Naive thymus-derived CD4-positive, alpha-beta T cell (primary cell): ENCODE measurements around the gene TNS2. TPM values are rescaled to one million over a fixed set of nuclear protein-coding genes. Genes with fewer than 3 reads are reported as not detected.

Experiments used
- ATAC-seq: fragments of 150-1000 bp; cut with Tn5 transposase; 2 replicates; pipeline ENCODE4 v1.10.0; 2021; ENCODE audit warnings: mild to moderate bottlenecking, moderate library complexity
- CTCF ChIA-PET: fragments of 350-600 bp; sonication (Branson Sonifier 250); formaldehyde crosslinking; loops from one replicate; lab custom pipeline; 2021; ENCODE audit warnings: antibody characterized with exemption; lab: Charles Lee
- POLR2A ChIA-PET: fragments of 350-600 bp; sonication (Branson Sonifier 250); formaldehyde crosslinking; loops from one replicate; lab custom pipeline; 2021; ENCODE audit warnings: antibody characterized with exemption, inconsistent platforms; lab: Charles Lee
- DNase-seq, 9 donors: peaks; one replicate each; pipeline versions ENCODE4 v3.0.0 to v3.0.0-alpha.2; 2020 to 2022; ENCODE audit warnings: mixed read lengths in 1 of 9
- H3K27ac ChIP-seq: one replicate; pipeline ENCODE4 v1.7.0; 2013; ENCODE audit warnings: mild to moderate bottlenecking, low read depth, low read length, moderate library complexity
- H3K27me3 ChIP-seq, 2 donors: one replicate each; pipeline ENCODE4 v1.7.0; 2013; ENCODE audit warnings: low read length in 2 of 2, mild to moderate bottlenecking in 2 of 2, moderate library complexity in 2 of 2; ENCODE audit not compliant: control insufficient read depth in 2 of 2, insufficient read depth in 2 of 2
- H3K36me3 ChIP-seq, 3 experiments: 1 replicate in 2 of 3; 2 replicates in 1 of 3; pipeline ENCODE4 v1.7.0; 2013; ENCODE audit warnings: low read length in 3 of 3, mild to moderate bottlenecking in 3 of 3, moderate library complexity in 1 of 3; ENCODE audit not compliant: insufficient read depth in 3 of 3, control insufficient read depth in 2 of 3
- H3K4me1 ChIP-seq, 2 donors: one replicate each; pipeline ENCODE4 v1.7.0; 2013; ENCODE audit warnings: low read length in 2 of 2, mild to moderate bottlenecking in 2 of 2, moderate library complexity in 1 of 2; ENCODE audit not compliant: control insufficient read depth in 2 of 2, insufficient read depth in 2 of 2
- H3K4me3 ChIP-seq: 2 replicates; pipeline ENCODE4 v1.7.0; 2013; ENCODE audit warnings: mild to moderate bottlenecking, low read length
- H3K9me3 ChIP-seq, 3 experiments: 1 replicate in 2 of 3; 2 replicates in 1 of 3; pipeline ENCODE4 v1.7.0; 2013; ENCODE audit warnings: low read length in 3 of 3; ENCODE audit not compliant: control insufficient read depth in 2 of 3
- H3K27ac Mint-ChIP-seq, 9 donors: one replicate each; pipeline ENCODE4 v1.8.0; 2020 to 2022; ENCODE audit warnings: mixed read lengths in 9 of 9, mild to moderate bottlenecking in 8 of 9, moderate library complexity in 5 of 9, inconsistent platforms in 2 of 9
- H3K27me3 Mint-ChIP-seq, 5 donors: one replicate each; pipeline ENCODE4 v1.8.0; 2021 to 2022; ENCODE audit warnings: mixed read lengths in 5 of 5, mild to moderate bottlenecking in 1 of 5
- H3K36me3 Mint-ChIP-seq, 5 donors: one replicate each; pipeline ENCODE4 v1.8.0; 2020 to 2022; ENCODE audit warnings: mixed read lengths in 5 of 5, mild to moderate bottlenecking in 3 of 5, inconsistent platforms in 1 of 5
- H3K4me1 Mint-ChIP-seq, 7 donors: one replicate each; pipeline ENCODE4 v1.8.0; 2020 to 2022; ENCODE audit warnings: mixed read lengths in 7 of 7, mild to moderate bottlenecking in 3 of 7, inconsistent platforms in 1 of 7
- H3K4me3 Mint-ChIP-seq, 10 donors: one replicate each; pipeline ENCODE4 v1.8.0; 2020 to 2022; ENCODE audit warnings: mild to moderate bottlenecking in 10 of 10, mixed read lengths in 10 of 10, moderate library complexity in 6 of 10, inconsistent platforms in 2 of 10
- H3K9me3 Mint-ChIP-seq, 11 donors: one replicate each; pipeline ENCODE4 v1.8.0; 2020 to 2022; ENCODE audit warnings: mixed read lengths in 11 of 11, mild to moderate bottlenecking in 4 of 11, inconsistent platforms in 1 of 11, moderate library complexity in 1 of 11
- intact Hi-C, 2 donors: fragments of 100-400 bp; cut with micrococcal nuclease; formaldehyde crosslinking; loops; one replicate each; pipeline ENCODE4 v1.15.1; 2023
- polyA plus RNA-seq, 2 donors: library from polyadenylated mRNA; unstranded; fragments of 300-500 nt; fragmentation: Illumina TruSeq; gene quantifications; one replicate each; pipeline ENCODE4 v1.2.3, GENCODE V29; 2021
- total RNA-seq, 6 experiments: library from RNA in 5 of 6; stranded (reverse) in 5 of 6; gene quantifications; 1 replicate in 5 of 6; 2 replicates in 1 of 6; pipeline ENCODE4 v1.2.3 and lab custom pipeline; 2021 to 2026

Gene TNS2
- total and polyA plus RNA-seq, 7 experiments from 2014 or later = 0.26 to 4.4 (median 2.3) TPM

GRCh38 chr12:53058674-53059433 is 9.0 kb downstream of the TNS2 start:
- Histone ChIP-seq H3K27me3 (no peaks in the 10 kb centered on the region), H3K9me3 (no peaks in the 10 kb centered on the region), H3K4me1 (peaks cover under 1 to 3% of the 10 kb centered on the region in 2 donors), H3K4me3 (no peak overlapping the region), H3K36me3 (peaks cover 0 to 5% (median 0%) of the 10 kb centered on the region in 3 experiments), H3K27ac (no peak overlapping the region)
- POLR2A ChIA-PET = no interaction called here
- H3K4me3 Mint-ChIP-seq = no peak overlapping the region
- DNase-seq (no peak), ATAC-seq (no peak)
- CTCF ChIA-PET = no interaction called here
- no peaks in the 10 kb centered on the region for H3K27me3 Mint-ChIP-seq
- H3K36me3 Mint-ChIP-seq = no peaks in the 10 kb centered on the region
- peaks cover 4 to 14% (median 5%) of the 10 kb centered on the region in 7 donors for H3K4me1 Mint-ChIP-seq
- H3K9me3 Mint-ChIP-seq = no peaks in the 10 kb centered on the region
- H3K27ac Mint-ChIP-seq = no peak overlapping the region
- intact Hi-C loops = loop anchor here in 1 of 2 donors (10.0 kb wide), 1 partner anchor 446 kb away; the partner anchor contains the start of genes NPFF and TARBP2

DNA sequence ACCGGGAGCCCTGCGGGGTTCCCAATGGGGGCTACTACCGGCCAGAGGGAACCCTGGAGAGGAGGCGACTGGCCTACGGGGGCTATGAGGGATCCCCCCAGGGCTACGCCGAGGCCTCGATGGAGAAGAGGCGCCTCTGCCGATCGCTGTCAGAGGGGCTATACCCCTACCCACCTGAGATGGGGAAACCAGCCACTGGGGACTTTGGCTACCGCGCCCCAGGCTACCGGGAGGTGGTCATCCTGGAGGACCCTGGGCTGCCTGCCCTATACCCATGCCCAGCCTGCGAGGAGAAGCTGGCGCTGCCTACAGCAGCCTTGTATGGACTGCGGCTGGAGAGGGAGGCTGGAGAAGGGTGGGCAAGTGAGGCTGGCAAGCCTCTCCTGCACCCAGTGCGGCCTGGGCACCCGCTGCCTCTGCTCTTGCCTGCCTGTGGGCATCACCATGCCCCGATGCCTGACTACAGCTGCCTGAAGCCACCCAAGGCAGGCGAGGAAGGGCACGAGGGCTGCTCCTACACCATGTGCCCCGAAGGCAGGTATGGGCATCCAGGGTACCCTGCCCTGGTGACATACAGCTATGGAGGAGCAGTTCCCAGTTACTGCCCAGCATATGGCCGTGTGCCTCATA is 9.7 kb downstream of the TNS2 start:
- Histone ChIP-seq H3K27ac (no peak overlapping the region), H3K27me3 (no peaks in the 10 kb centered on the region), H3K36me3 (peaks cover 0 to 12% (median 0%) of the 10 kb centered on the region in 3 experiments), H3K4me3 (no peak overlapping the region), H3K4me1 (peaks cover 0 to 2% of the 10 kb centered on the region in 2 donors), H3K9me3 (no peaks in the 10 kb centered on the region)
- Mint-ChIP-seq H3K9me3 (no peaks in the 10 kb centered on the region), H3K4me3 (no peak overlapping the region), H3K27me3 (no peaks in the 10 kb centered on the region), H3K4me1 (peaks cover 0 to 10% (median 0%) of the 10 kb centered on the region in 7 donors), H3K36me3 (peaks cover 0 to under 1% (median 0%) of the 10 kb centered on the region in 5 donors), H3K27ac (peak overlapping the region in 1 of 9 donors; percentile 6)
- CTCF ChIA-PET = no interaction called here
- ATAC-seq = no peak
- intact Hi-C loops = loop anchor here in 1 of 2 donors (10.0 kb wide), 1 partner anchor 445 kb away; the partner anchor contains the start of genes NPFF and TARBP2
- POLR2A ChIA-PET = interaction anchor here (1.1 kb wide), 1 partner anchor 14 kb away, joined by 3 read pairs; no protein-coding TSS in a partner anchor
- DNase-seq = no peak

DNA sequence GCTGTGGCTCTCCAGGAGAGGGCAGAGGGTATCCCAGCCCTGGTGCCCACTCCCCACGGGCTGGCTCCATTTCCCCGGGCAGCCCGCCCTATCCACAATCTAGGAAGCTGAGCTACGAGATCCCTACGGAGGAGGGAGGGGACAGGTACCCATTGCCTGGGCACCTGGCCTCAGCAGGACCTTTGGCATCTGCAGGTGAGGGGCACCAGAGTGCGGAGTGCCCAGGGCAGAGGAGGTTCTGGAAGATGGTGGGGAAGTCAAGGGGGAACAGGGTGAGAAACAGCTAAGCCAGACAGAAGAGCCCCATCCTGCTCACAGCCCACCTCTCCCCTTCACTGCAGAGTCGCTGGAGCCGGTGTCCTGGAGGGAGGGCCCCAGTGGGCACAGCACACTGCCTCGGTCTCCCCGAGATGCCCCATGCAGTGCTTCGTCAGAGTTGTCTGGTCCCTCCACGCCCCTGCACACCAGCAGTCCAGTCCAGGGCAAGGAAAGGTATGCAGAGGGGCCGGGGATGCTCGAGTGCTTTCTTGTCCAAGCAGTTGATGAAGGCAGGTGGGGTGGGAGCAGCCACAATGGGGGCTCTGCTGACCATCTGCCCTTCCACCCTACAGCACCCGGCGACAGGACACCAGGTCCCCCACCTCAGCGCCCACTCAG is 10.3 kb downstream of the TNS2 start:
- no peak for DNase-seq
- peaks cover 0 to 19% (median 0%) of the 10 kb centered on the region in 3 experiments for H3K36me3 ChIP-seq
- intact Hi-C loops = no loop called here
- H3K4me3 Mint-ChIP-seq = no peak overlapping the region
- peaks cover 0 to 2% of the 10 kb centered on the region in 2 donors for H3K4me1 ChIP-seq
- H3K4me1 Mint-ChIP-seq = peaks cover 0 to 10% (median 0%) of the 10 kb centered on the region in 7 donors
- ChIA-PET POLR2A (interaction anchor here (1.1 kb wide), 1 partner anchor 13 kb away, joined by 3 read pairs; no protein-coding TSS in a partner anchor), CTCF (interaction anchor here (1.5 kb wide), 1 partner anchor 43 kb away, joined by 4 read pairs; the partner anchor contains the start of gene SOAT2)
- H3K27me3 ChIP-seq = no peaks in the 10 kb centered on the region
- no peaks in the 10 kb centered on the region for H3K9me3 ChIP-seq
- no peaks in the 10 kb centered on the region for H3K27me3 Mint-ChIP-seq
- H3K27ac Mint-ChIP-seq = peak overlapping the region in 1 of 9 donors; percentile 6
- H3K4me3 ChIP-seq = no peak overlapping the region
- no peak for ATAC-seq
- H3K27ac ChIP-seq = no peak overlapping the region
- peaks cover 0 to 7% (median 2%) of the 10 kb centered on the region in 5 donors for H3K36me3 Mint-ChIP-seq
- H3K9me3 Mint-ChIP-seq = no peaks in the 10 kb centered on the region

DNA sequence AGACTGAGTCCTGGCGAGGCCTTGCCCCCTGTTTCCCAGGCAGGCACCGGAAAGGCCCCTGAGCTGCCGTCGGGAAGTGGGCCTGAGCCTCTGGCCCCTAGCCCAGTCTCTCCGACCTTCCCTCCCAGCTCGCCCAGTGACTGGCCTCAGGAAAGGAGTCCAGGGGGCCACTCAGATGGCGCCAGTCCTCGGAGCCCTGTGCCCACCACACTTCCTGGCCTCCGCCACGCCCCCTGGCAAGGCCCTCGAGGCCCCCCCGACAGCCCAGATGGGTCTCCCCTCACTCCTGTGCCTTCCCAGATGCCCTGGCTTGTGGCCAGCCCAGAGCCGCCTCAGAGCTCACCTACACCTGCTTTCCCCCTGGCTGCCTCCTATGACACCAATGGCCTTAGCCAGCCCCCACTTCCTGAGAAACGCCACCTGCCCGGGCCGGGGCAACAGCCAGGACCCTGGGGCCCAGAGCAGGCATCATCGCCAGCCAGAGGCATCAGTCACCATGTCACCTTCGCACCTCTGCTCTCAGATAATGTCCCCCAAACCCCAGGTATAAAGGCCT is 10.9 kb downstream of the TNS2 start:
- Mint-ChIP-seq H3K4me3 (no peak overlapping the region), H3K36me3 (peaks cover 0 to 8% (median 3%) of the 10 kb centered on the region in 5 donors), H3K27ac (no peak overlapping the region), H3K27me3 (no peaks in the 10 kb centered on the region), H3K9me3 (no peaks in the 10 kb centered on the region), H3K4me1 (peaks cover 0 to 7% (median under 1%) of the 10 kb centered on the region in 7 donors)
- no peaks in the 10 kb centered on the region for H3K4me1 ChIP-seq
- H3K36me3 ChIP-seq = peaks cover 0 to 25% (median 4%) of the 10 kb centered on the region in 3 experiments
- ATAC-seq = no peak
- DNase-seq = no peak
- H3K27me3 ChIP-seq = no peaks in the 10 kb centered on the region
- intact Hi-C loops = no loop called here
- H3K9me3 ChIP-seq = no peaks in the 10 kb centered on the region
- ChIA-PET CTCF (interaction anchor here (1.2 to 1.5 kb wide), 2 partner anchors 9 to 42 kb away, joined by 3 to 4 read pairs; partner anchors contain the start of gene SOAT2), POLR2A (interaction anchor here (1.1 to 1.3 kb wide), 2 partner anchors 13 to 18 kb away, joined by 3 to 6 read pairs; partner anchors contain the start of gene SPRYD3)
- H3K4me3 ChIP-seq = no peak overlapping the region
- no peak overlapping the region for H3K27ac ChIP-seq

DNA sequence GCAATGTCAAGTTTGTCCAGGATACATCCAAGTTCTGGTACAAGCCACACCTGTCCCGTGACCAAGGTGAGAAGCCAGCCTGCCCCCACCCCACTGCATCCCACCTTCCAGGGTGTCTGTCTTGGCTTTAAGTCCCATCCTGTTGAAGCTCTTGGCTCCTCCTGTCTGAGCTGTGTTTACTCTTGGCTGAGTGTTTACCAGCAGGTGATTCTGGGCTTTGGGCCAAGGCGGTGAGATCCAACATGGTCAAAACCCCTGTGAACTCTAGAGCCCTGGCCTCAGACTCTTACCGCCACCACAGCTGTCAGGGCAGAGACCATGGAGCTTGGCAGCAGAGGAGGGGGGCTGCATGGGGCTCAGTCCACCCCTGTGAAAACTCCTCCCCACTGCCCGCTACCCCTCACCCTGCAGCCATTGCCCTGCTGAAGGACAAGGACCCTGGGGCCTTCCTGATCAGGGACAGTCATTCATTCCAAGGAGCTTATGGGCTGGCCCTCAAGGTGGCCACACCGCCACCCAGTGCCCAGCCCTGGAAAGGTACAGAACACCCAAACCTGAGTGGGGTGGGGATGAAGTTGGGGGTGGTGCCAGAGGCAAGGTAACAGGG is 11.6 kb downstream of the TNS2 start:
- H3K4me3 Mint-ChIP-seq = no peak overlapping the region
- DNase-seq (no peak), ATAC-seq (no peak)
- Histone ChIP-seq H3K27ac (no peak overlapping the region), H3K36me3 (peaks cover 0 to 32% (median 4%) of the 10 kb centered on the region in 3 experiments), H3K4me1 (peaks cover 0 to 3% of the 10 kb centered on the region in 2 donors), H3K27me3 (no peaks in the 10 kb centered on the region), H3K9me3 (no peaks in the 10 kb centered on the region), H3K4me3 (no peak overlapping the region)
- H3K9me3 Mint-ChIP-seq = no peaks in the 10 kb centered on the region
- H3K4me1 Mint-ChIP-seq = peaks cover 0 to 8% (median 5%) of the 10 kb centered on the region in 7 donors
- peak overlapping the region in 1 of 9 donors; percentile 43 for H3K27ac Mint-ChIP-seq
- ChIA-PET CTCF (interaction anchor here (0.6 to 1.5 kb wide), 4 partner anchors 10 to 175 kb away, joined by 3 to 4 read pairs (median 3); partner anchors contain the start of gene SOAT2), POLR2A (interaction anchor here (1.3 kb wide), 1 partner anchor 18 kb away, joined by 6 read pairs; the partner anchor contains the start of gene SPRYD3)
- no peaks in the 10 kb centered on the region for H3K27me3 Mint-ChIP-seq
- intact Hi-C loops = no loop called here
- H3K36me3 Mint-ChIP-seq = peaks cover 0 to 15% (median 5%) of the 10 kb centered on the region in 5 donors
